ENCODE results near the gene BOC.

- TF ChIP-seq CTCF (IDR thresholded peaks at IDR 0.05) (no peak), POLR2A (IDR thresholded peaks at IDR 0.05) (no peak)
Measured at GRCh38 chr3:113288881-113289280, 77.5 kb downstream of the BOC start.
